MCF 10A (cell line): ENCODE data around the gene CREG1. TPM values are rescaled to one million over a fixed set of nuclear protein-coding genes. Genes with fewer than 3 reads are reported as not detected.

Experiments used
- BruUV-seq: library from RNA; stranded (reverse); fragments of 400-500 nt; replicated peaks from 2 replicates; lab custom pipeline; 2021; lab: Mats Ljungman, UMichigan
- CTCF ChIA-PET: fragments of 300-600 bp; sonication (Branson Sonifier 250); formaldehyde crosslinking; extraction: SDS; loops from one replicate; lab custom pipeline; 2021; ENCODE audit warnings: antibody characterized with exemption, inconsistent platforms; lab: Yijun Ruan, JAX
- POLR2A ChIA-PET: fragments of 300-600, 350-650 bp; sonication (Branson Sonifier 250); formaldehyde crosslinking; extraction: SDS; loops from one replicate; lab custom pipeline; 2020; ENCODE audit warnings: antibody characterized with exemption, inconsistent platforms; lab: Yijun Ruan, JAX
- DNase-seq: peaks from one replicate; pipeline ENCODE4 v3.0.0-alpha.2; 2018; ENCODE audit not compliant: unreplicated experiment
- H3K27ac Mint-ChIP-seq: one replicate; pipeline ENCODE4 v1.8.0; 2022; ENCODE audit warnings: mild to moderate bottlenecking, low read depth, mixed read lengths; ENCODE audit not compliant: unreplicated experiment
- H3K27me3 Mint-ChIP-seq: one replicate; pipeline ENCODE4 v1.8.0; 2022; ENCODE audit warnings: mixed read lengths; ENCODE audit not compliant: insufficient read depth, unreplicated experiment
- H3K36me3 Mint-ChIP-seq: one replicate; pipeline ENCODE4 v1.8.0; 2022; ENCODE audit warnings: mild to moderate bottlenecking, moderate library complexity, mixed read lengths; ENCODE audit not compliant: insufficient read depth, unreplicated experiment
- H3K4me1 Mint-ChIP-seq: one replicate; pipeline ENCODE4 v1.8.0; 2022; ENCODE audit warnings: mixed read lengths; ENCODE audit not compliant: insufficient read depth, unreplicated experiment
- H3K4me3 Mint-ChIP-seq: one replicate; pipeline ENCODE4 v1.8.0; 2022; ENCODE audit warnings: mild to moderate bottlenecking, moderate library complexity, mixed read lengths; ENCODE audit not compliant: unreplicated experiment
- H3K9me3 Mint-ChIP-seq: one replicate; pipeline ENCODE4 v1.8.0; 2022; ENCODE audit warnings: mixed read lengths; ENCODE audit not compliant: unreplicated experiment
- CTCF ChIP-seq: fragments of 200-600 bp; IDR thresholded peaks from one replicate; pipeline ENCODE4 v1.8.0; 2022; ENCODE audit warnings: antibody characterized with exemption, mild to moderate bottlenecking; ENCODE audit not compliant: unreplicated experiment
- intact Hi-C: fragments of 100-400 bp; cut with micrococcal nuclease; formaldehyde crosslinking; loops from 2 replicates; pipeline ENCODE4 v1.14.1; 2022
- total RNA-seq: library from RNA; stranded (reverse); gene quantifications from 2 replicates; pipeline ENCODE4 v1.2.3, GENCODE V29; 2022

CREG1 gene
- total RNA-seq, 1 experiment from 2014 or later, result 154 TPM

- POLR2A ChIA-PET, result no interaction called here
- peaks cover 68% of the 10 kb centered on the region for H3K27me3 Mint-ChIP-seq
Measured at GRCh38 chr1:167499664-167500101, 53.9 kb downstream of the CREG1 start.

DNA sequence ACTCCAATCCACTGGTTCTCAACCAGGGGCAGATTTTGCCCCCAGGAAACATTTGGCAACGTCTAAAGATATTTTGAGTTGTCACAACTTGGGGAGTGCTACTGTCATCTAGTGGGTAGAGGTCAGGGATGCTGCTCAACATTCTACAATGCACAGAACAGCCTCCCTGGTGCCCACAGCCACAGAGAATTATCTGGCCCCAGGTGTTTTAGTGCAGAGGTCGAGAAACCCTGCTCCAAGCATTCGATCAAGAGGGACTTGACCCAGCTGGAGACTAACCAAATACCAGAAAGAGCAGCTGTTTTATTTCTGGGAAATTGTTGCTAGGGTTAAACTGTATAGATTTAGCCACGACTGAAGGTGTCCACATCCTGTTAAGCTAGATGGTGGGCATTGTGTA, 54.5 kb downstream of the CREG1 start:
- no peak overlapping the region for H3K27ac Mint-ChIP-seq
- CTCF ChIA-PET, result interaction anchor here (0.6 kb wide), 2 partner anchors 126 to 375 kb away, joined by 3 read pairs; no protein-coding TSS in a partner anchor
- TF ChIP-seq CTCF, result no peak
- H3K36me3 Mint-ChIP-seq, result no peaks in the 10 kb centered on the region
- no TSS peak for BruUV-seq
- intact Hi-C loops, result no loop called here
- H3K4me1 Mint-ChIP-seq, result no peaks in the 10 kb centered on the region
- H3K4me3 Mint-ChIP-seq, result no peak overlapping the region
- H3K27me3 Mint-ChIP-seq, result peaks cover 69% of the 10 kb centered on the region
- POLR2A ChIA-PET, result no interaction called here
- H3K9me3 Mint-ChIP-seq, result no peaks in the 10 kb centered on the region
- DNase-seq, result no peak

More at GRCh38 chr1:167499664-167500101, 53.9 kb downstream of the CREG1 start:
- no peaks in the 10 kb centered on the region for H3K36me3 Mint-ChIP-seq
- no peak for DNase-seq
- intact Hi-C loops, result no loop called here
- no peak overlapping the region for H3K4me3 Mint-ChIP-seq
- no peak for TF ChIP-seq CTCF
- no peaks in the 10 kb centered on the region for H3K9me3 Mint-ChIP-seq
- no peaks in the 10 kb centered on the region for H3K4me1 Mint-ChIP-seq
- no peak overlapping the region for H3K27ac Mint-ChIP-seq
- CTCF ChIA-PET, result interaction anchor here (0.6 kb wide), 3 partner anchors 123 to 376 kb away, joined by 3 to 4 read pairs (median 3); no protein-coding TSS in a partner anchor
- BruUV-seq, result no TSS peak

- no peak for TF ChIP-seq CTCF
- Mint-ChIP-seq H3K9me3 (peaks cover under 1% of the 10 kb centered on the region), H3K4me1 (no peaks in the 10 kb centered on the region), H3K36me3 (no peaks in the 10 kb centered on the region), H3K4me3 (no peak overlapping the region), H3K27ac (no peak overlapping the region), H3K27me3 (peaks cover 62% of the 10 kb centered on the region)
- intact Hi-C loops, result no loop called here
- POLR2A ChIA-PET, result no interaction called here
- CTCF ChIA-PET, result interaction anchor here (0.6 to 1.6 kb wide), 3 partner anchors 9 to 1354 kb away, joined by 3 to 6 read pairs (median 3); no protein-coding TSS in a partner anchor
- DNase-seq, result no peak
- no TSS peak for BruUV-seq
Measured at GRCh38 chr1:167496797-167497619, 56.6 kb downstream of the CREG1 start.

DNA sequence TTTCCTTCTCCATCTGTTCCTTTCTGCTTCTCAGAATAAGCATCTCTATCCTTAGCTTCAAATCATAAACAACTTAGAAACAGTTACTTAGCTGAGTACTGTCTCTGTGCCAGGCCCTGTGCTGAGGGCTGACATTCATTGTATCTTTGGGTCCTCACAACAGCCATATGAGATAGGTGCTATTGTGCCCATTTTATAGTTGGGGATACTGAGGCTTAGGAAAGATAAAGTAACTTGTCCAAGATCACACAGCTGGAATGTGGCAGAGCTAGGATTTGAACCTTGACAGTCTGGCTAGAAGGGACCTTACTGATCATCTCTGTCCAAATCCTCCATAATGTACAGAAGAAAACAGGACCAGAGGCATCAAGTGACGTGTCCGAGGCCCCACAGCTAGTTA, 60.2 kb downstream of the CREG1 start:
- H3K4me3 Mint-ChIP-seq, result no peak overlapping the region
- intact Hi-C loops, result no loop called here
- peaks cover 7% of the 10 kb centered on the region for H3K9me3 Mint-ChIP-seq
- H3K27ac Mint-ChIP-seq, result no peak overlapping the region
- no peak for DNase-seq
- no peaks in the 10 kb centered on the region for H3K36me3 Mint-ChIP-seq
- no peaks in the 10 kb centered on the region for H3K4me1 Mint-ChIP-seq
- no peak for TF ChIP-seq CTCF
- BruUV-seq, result no TSS peak
- POLR2A ChIA-PET, result no interaction called here
- H3K27me3 Mint-ChIP-seq, result peaks cover 55% of the 10 kb centered on the region
- CTCF ChIA-PET, result interaction anchor here (0.6 to 1.4 kb wide), 6 partner anchors 10 to 434 kb away, joined by 3 to 6 read pairs (median 3); no protein-coding TSS in a partner anchor
